GM19099 (cell line): ENCODE data around the gene LPP.

Experiments
- POLR2A ChIP-seq: IDR thresholded peaks from 3 replicates; pipeline ENCODE4 v1.6.1; 2011; ENCODE audit warnings: low read depth; ENCODE audit not compliant: insufficient read length; ENCODE audit errors: extremely low read depth

LPP gene

GRCh38 chr3:188407158-188407880 is 253.4 kb downstream of the LPP start:
- no peak for TF ChIP-seq POLR2A

DNA sequence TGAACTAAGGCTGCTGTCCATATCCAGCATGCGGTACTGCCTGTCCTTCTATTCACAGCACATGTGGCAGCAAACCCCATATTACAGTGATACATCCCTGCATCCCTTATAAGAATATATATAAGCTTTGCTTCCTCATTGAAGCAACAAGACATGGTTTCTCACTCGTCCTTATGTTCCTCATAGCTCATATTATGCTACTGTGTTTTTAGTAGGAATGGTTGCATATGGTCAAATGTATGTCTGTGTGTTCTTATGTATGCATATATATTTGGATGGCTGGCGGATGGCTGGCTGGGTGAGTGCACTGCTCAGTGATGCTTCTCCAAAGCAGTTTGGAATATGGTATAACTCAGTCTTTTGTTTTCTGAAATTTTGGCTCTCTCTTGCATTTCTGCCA is 254.9 kb downstream of the LPP start:
- no peak for TF ChIP-seq POLR2A

- TF ChIP-seq POLR2A, result no peak
Observed at GRCh38 chr3:188411750-188412149, 257.8 kb downstream of the LPP start.

DNA sequence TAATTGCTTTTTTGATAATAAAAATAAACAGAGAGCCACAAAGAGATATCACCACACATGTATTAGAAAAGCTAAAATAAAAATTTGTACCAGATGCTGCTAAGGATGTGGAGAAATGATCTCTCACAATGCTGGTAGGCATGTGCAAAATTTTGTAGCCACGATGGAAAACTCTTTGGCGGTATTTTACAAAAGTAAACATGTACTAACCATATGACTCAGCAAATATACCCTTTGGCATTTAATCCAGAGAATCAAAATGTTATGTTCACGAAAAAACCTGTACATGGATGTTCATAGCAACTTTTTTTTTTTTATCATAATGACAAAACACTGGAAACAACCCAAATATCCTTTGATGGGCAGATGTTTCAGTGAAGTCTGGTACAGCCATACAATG is 261.2 kb downstream of the LPP start:
- no peak for TF ChIP-seq POLR2A

GRCh38 chr3:188416041-188416440 is 262.1 kb downstream of the LPP start:
- TF ChIP-seq POLR2A, result no peak

DNA sequence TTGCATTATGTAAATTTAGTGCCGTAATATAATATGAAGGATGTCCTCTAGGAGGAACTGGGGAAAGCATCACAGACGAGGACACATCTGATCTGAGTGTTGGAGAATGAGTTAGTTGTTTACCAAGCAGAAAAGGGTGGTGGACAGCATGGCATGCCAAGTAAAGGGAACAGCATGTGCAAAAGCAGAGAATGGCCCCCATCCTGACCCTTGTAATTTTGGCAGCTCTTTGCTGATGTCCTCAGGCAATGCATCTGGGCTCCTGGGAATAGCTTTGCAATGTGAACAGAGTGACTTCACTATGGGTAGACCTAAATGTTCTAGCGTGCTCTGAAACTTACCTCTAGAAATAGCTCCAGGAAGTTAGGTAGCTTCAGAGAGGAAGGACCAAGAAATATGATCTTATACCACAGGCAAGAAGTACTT is 263.3 kb downstream of the LPP start:
- TF ChIP-seq POLR2A, result no peak

DNA sequence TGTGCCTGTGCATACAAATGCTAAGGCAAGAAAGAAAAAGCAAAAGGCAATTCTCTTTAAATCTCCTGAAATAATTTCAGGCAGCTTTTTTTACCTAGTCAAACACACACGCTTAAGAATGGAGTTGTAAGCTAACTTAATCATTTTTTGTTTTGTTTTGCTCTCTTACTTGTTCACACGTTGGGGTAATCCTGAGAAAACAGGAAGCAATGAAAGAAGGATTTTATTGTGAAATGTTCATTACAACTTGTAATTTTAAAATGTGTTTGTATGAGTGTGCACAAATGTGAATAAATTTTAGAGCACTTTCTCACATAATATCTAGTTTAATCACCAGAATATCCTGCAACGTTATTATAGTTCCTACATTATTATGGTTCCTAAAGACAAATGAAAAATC is 263.8 kb downstream of the LPP start:
- TF ChIP-seq POLR2A, result no peak

GRCh38 chr3:188421151-188421821 is 267.3 kb downstream of the LPP start:
- TF ChIP-seq POLR2A, result no peak

- TF ChIP-seq POLR2A, result no peak
Observed at GRCh38 chr3:188421836-188422540, 268.0 kb downstream of the LPP start.

DNA sequence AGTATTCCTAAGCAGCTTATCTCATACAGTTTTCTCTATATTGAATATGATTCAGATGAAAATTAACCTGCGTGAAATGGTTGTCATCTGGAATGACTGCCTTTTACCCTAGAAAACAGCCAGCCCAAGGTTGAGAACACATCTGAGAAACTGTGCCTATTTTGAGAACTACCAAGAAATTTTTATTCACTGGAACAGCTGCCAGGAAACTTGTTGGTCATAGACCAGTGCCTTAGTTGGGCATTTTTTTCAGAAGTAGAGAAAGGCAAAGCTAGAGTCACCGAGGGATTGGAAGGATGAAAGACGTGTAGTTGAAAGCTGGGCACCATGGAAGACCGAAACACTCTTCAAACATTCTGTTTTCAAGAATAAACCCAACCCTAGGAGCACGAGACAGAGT is 277.1 kb downstream of the LPP start:
- TF ChIP-seq POLR2A, result no peak

- no peak for TF ChIP-seq POLR2A
Observed at GRCh38 chr3:188431553-188431952, 277.6 kb downstream of the LPP start.

DNA sequence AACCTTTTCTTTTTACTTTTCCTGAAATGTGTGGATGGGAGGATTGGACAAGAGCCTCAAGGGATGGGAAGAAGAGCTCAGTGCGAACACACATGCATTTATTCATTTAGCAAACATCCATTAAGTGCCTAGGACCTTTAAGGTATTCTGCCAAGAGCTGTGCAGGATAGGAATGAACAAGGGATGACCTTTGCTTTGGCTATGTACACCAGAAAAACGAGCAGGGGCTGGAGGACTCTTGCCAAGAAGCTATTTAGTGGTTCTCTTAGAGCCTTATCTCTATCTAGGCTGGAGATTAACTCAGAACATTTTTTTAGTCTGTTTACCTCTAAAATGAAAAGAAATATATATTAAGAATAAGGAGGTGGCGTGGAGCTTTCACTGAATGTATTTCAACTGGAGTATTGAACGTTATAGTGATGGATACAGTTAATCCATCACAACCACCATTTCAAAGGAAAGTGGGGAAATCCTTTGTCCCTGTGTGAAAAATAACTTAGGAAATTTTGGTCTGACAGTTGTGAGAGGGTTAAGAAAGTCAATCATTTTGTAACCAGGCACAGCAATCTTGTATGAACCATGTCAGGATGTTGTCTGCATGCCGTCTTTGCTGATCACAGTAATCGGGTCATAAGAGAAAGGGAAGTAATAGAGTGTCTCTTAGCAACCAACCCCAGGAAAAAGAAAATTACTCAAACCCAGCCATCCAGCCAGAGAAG is 279.0 kb downstream of the LPP start:
- no peak for TF ChIP-seq POLR2A

GRCh38 chr3:188433521-188434150 is 279.7 kb downstream of the LPP start:
- TF ChIP-seq POLR2A, result no peak

DNA sequence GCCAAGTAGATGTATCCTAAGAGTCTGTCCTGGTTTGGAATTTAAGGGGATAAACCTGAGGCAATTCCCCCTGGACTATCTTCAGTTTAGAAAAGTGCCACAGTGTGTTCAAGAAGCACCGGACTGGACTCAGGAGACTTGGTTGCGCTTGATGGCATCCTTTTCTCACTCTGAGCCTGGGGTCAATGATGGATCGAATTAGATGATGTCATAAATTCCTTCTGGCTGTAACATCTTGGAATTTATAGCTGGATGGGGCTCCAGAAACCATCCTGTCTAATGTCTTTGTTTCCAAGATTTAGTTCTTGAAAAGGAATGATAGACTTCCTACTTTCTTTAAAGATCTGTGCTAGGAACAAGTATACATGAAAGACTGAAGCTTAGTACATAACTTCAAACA is 280.6 kb downstream of the LPP start:
- no peak for TF ChIP-seq POLR2A

- no peak for TF ChIP-seq POLR2A
Observed at GRCh38 chr3:188435266-188435665, 281.3 kb downstream of the LPP start.

DNA sequence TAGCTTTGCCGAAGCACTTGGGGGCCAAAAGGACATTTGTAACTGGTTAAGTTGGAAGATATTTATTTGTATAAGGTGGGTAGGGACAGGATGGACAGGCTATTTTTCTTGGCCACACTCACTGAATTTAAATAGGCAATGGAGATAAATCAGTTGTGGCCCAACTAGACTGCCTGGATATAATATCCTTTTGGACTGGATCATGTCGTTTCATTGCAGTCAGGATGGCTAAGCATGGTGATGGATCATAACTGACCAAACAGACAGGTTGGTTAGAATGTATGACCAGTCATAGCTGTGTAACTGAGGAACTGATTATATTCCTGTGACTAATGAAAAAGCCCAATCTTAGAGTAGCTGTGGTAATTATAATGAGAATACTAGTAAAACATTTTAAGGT is 284.0 kb downstream of the LPP start:
- TF ChIP-seq POLR2A, result no peak

GRCh38 chr3:188439080-188439479 is 285.1 kb downstream of the LPP start:
- TF ChIP-seq POLR2A, result no peak
